Osteocyte (in vitro differentiated cells): ENCODE data around the gene ITGB8. TPM values are rescaled to one million over a fixed set of nuclear protein-coding genes. Genes with fewer than 3 reads are reported as not detected.

Experiments
- DNase-seq: peaks from one replicate; pipeline ENCODE4 v3.0.0; 2021; ENCODE audit warnings: mixed read lengths; ENCODE audit not compliant: unreplicated experiment; ENCODE audit errors: extremely low spot score
- H3K27ac Mint-ChIP-seq: one replicate; pipeline ENCODE4 v1.8.0; 2021; ENCODE audit warnings: mild to moderate bottlenecking, mixed read lengths; ENCODE audit not compliant: unreplicated experiment
- H3K27me3 Mint-ChIP-seq: one replicate; pipeline ENCODE4 v1.8.0; 2021; ENCODE audit warnings: mixed read lengths; ENCODE audit not compliant: unreplicated experiment
- H3K36me3 Mint-ChIP-seq: one replicate; pipeline ENCODE4 v1.8.0; 2021; ENCODE audit warnings: mixed read lengths; ENCODE audit not compliant: unreplicated experiment
- H3K4me1 Mint-ChIP-seq: one replicate; pipeline ENCODE4 v1.8.0; 2021; ENCODE audit warnings: mixed read lengths; ENCODE audit not compliant: unreplicated experiment
- H3K4me3 Mint-ChIP-seq: one replicate; pipeline ENCODE4 v1.8.0; 2021; ENCODE audit warnings: mild to moderate bottlenecking, moderate library complexity, mixed read lengths; ENCODE audit not compliant: unreplicated experiment
- H3K9me3 Mint-ChIP-seq: one replicate; pipeline ENCODE4 v1.8.0; 2021; ENCODE audit warnings: mixed read lengths; ENCODE audit not compliant: unreplicated experiment
- CTCF ChIP-seq: fragments of 200-600 bp; sonication (generic); IDR thresholded peaks from 2 replicates; pipeline ENCODE4 v1.5.0; 2021; ENCODE audit warnings: antibody characterized with exemption, mild to moderate bottlenecking, moderate library complexity
- total RNA-seq: library from RNA; stranded (reverse); gene quantifications from 2 replicates; pipeline ENCODE4 v1.2.1, GENCODE V29; 2021

ITGB8 gene
- total RNA-seq, 1 donor from 2014 or later: 2.4 TPM

- H3K27me3 Mint-ChIP-seq: peaks cover 2% of the 10 kb centered on the region
- H3K9me3 Mint-ChIP-seq: peaks cover 9% of the 10 kb centered on the region
- no peak overlapping the region for H3K27ac Mint-ChIP-seq
- H3K4me1 Mint-ChIP-seq: no peaks in the 10 kb centered on the region
- TF ChIP-seq CTCF: peak; percentile 53
- no peak overlapping the region for H3K4me3 Mint-ChIP-seq
- DNase-seq: no peak
- no peaks in the 10 kb centered on the region for H3K36me3 Mint-ChIP-seq
These were observed 109.9 kb downstream of the ITGB8 start for GRCh38 chr7:20440472-20441105.

- Mint-ChIP-seq H3K4me3 (no peak overlapping the region), H3K4me1 (no peaks in the 10 kb centered on the region), H3K36me3 (no peaks in the 10 kb centered on the region), H3K27ac (no peak overlapping the region), H3K9me3 (peaks cover 9% of the 10 kb centered on the region), H3K27me3 (peaks cover 2% of the 10 kb centered on the region)
- no peak for DNase-seq
- no peak for TF ChIP-seq CTCF
These were observed 110.6 kb downstream of the ITGB8 start for GRCh38 chr7:20441346-20441745.

GRCh38 chr7:20441991-20442441, 111.3 kb downstream of the ITGB8 start:
- TF ChIP-seq CTCF: no peak
- no peaks in the 10 kb centered on the region for H3K36me3 Mint-ChIP-seq
- H3K4me3 Mint-ChIP-seq: no peak overlapping the region
- no peaks in the 10 kb centered on the region for H3K4me1 Mint-ChIP-seq
- H3K27ac Mint-ChIP-seq: no peak overlapping the region
- peaks cover under 1% of the 10 kb centered on the region for H3K27me3 Mint-ChIP-seq
- peaks cover 9% of the 10 kb centered on the region for H3K9me3 Mint-ChIP-seq
- no peak for DNase-seq

- Mint-ChIP-seq H3K36me3 (no peaks in the 10 kb centered on the region), H3K4me3 (no peak overlapping the region)
- no peak for DNase-seq
These were observed 112.3 kb downstream of the ITGB8 start for GRCh38 chr7:20442951-20443350.

More at GRCh38 chr7:20442951-20443350, 112.3 kb downstream of the ITGB8 start:
- no peak for TF ChIP-seq CTCF
- H3K9me3 Mint-ChIP-seq: peaks cover 9% of the 10 kb centered on the region
- peaks cover 2% of the 10 kb centered on the region for H3K27me3 Mint-ChIP-seq
- no peaks in the 10 kb centered on the region for H3K4me1 Mint-ChIP-seq
- H3K27ac Mint-ChIP-seq: no peak overlapping the region
